ENCODE measurements around the gene GPATCH3. TPM values are rescaled to one million over a fixed set of nuclear protein-coding genes. Genes with fewer than 3 reads are reported as not detected.

The GPATCH3 gene
- total RNA-seq, 5 donors from 2014 or later (not counting 1 experiment from before 2014, with no cell fraction given), result 23.6 to 28.6 (median 27.6) TPM

- Mint-ChIP-seq H3K27ac (no peak overlapping the region), H3K4me3 (no peak overlapping the region), H3K4me1 (peaks cover 0 to 6% (median 5%) of the 10 kb centered on the region in 3 donors), H3K27me3 (no peaks in the 10 kb centered on the region), H3K9me3 (no peaks in the 10 kb centered on the region), H3K36me3 (peaks cover 31% of the 10 kb centered on the region)
- peaks cover 21 to 67% of the 10 kb centered on the region in 2 donors for H3K36me3 ChIP-seq (ENCODE audit: control insufficient read depth in 2 of 2, extremely low read depth in 1 of 2, insufficient read depth in 1 of 2, low read length in 1 of 2)
- no peak overlapping the region for H3K27ac ChIP-seq (ENCODE audit: low read length)
- WGBS (ENCODE audit: insufficient coverage), result 95% methylated on average over 4 of the region's 13 CpGs
- ChIA-PET CTCF (no interaction called here), POLR2A (no interaction called here)
- no peaks in the 10 kb centered on the region for H3K27me3 ChIP-seq (replicated peaks in 1 of 2; ENCODE audit: control insufficient read depth in 2 of 2, extremely low read depth in 1 of 2, insufficient read depth in 2 of 2, low read length in 1 of 2)
- no peak overlapping the region for H3K4me3 ChIP-seq (ENCODE audit: control insufficient read depth in 1 of 2, extremely low read depth in 1 of 2, low read length in 1 of 2)
- H3K4me1 ChIP-seq (ENCODE audit: control insufficient read depth in 1 of 2, extremely low read depth in 1 of 2, insufficient read depth in 2 of 2, low read length in 2 of 2), result peaks cover 0 to 4% of the 10 kb centered on the region in 2 experiments
- no peaks in the 10 kb centered on the region for H3K9me3 ChIP-seq
- DNase-seq (no peak), ATAC-seq (replicated peaks in 1 of 4) (no peak)
Measured at GRCh38 chr1:26844424-26845196, 55.7 kb downstream of the GPATCH3 start.

Other genes starting within 250 kb of the GPATCH3 start
- 100 to 1,000 TPM; 122 to 148 (median 126) TPM for gene ARID1A, start 204.5 kb downstream of the GPATCH3 start, total RNA-seq
- 10 to 100 TPM; 10.3 to 24.0 (median 20.3) TPM for gene PIGV, start 112.5 kb downstream of the GPATCH3 start, total RNA-seq
- 10 to 100 TPM; 41.1 to 59.9 (median 50.6) TPM for gene ZDHHC18, start 73.8 kb downstream of the GPATCH3 start, total RNA-seq
- gene SFN, start 37.3 kb downstream of the GPATCH3 start, total RNA-seq, result 1 to 10 TPM in 4 of 5 donors, under 1 TPM in 1; 0.28 to 1.7 (median 1.6) TPM
- gene GPN2, start 10.2 kb downstream of the GPATCH3 start, total RNA-seq, result 10 to 100 TPM; 30.8 to 35.7 (median 32.7) TPM
- gene NR0B2, start 13.5 kb upstream of the GPATCH3 start, total RNA-seq, result not detected
- gene NUDC, start 21.3 kb upstream of the GPATCH3 start, total RNA-seq, result 10 to 100 TPM; 39.1 to 45.7 (median 43.2) TPM
- 1 to 10 TPM in 4 of 5 donors, under 1 TPM in 1; 0.84 to 2.8 (median 2.3) TPM for gene KDF1, start 60.0 kb upstream of the GPATCH3 start, total RNA-seq
- under 1 TPM in 3 of 5 donors, not detected in 2; 0.26 to 0.53 (median 0.38) TPM for gene TRNP1, start 93.2 kb upstream of the GPATCH3 start, total RNA-seq
- gene TENT5B, start 112.4 kb upstream of the GPATCH3 start, total RNA-seq, result under 1 TPM in 3 of 5 donors, not detected in 2; 0.13 to 0.28 (median 0.23) TPM